C1 segment of cervical spinal cord (tissue), 14 donors: ENCODE measurements around the gene MDH1.
"Not testable (repeated sequence)": the region's sequence is repeated elsewhere in the genome, so short reads cannot be mapped to it uniquely, and the experiment has no call there.

Experiments used
- DNase-seq, 14 donors: peaks; one replicate each; lab custom pipeline; 2025; lab: John Stamatoyannopoulos, UW

The MDH1 gene

DNA sequence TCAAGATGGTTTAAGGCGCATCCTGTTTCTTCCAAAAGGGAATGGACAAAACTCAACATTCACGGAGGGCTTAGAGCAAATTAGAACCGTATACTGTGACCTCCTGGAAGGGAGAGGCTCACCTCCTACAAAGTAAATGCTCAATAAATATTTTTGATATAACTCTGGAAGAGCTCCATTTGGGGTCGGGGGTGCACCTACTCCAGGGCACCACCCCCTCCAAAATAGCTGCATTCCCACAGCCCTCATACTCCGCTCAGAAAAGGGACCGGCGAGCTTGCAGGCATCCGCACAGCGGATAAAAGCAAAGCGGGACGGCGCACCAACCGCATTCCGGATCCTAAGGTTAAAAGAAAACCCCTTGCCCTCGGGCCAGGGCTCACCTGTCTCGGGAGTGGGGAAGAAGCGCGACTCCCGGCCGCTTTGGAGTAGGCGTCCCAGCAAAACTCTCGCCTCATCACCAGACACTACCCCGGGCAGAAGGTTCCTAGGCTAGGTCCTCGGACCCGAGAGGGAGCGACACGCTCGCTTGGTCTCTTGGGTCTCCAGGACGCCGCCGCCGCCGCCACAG, 864 bp upstream of the MDH1 start:
- DNase-seq, result no peak

- peak in 1 of 14 donors; percentile 32 for DNase-seq
These were observed 590 bp downstream of the MDH1 start for GRCh38 chr2:63589148-63589958.

DNA sequence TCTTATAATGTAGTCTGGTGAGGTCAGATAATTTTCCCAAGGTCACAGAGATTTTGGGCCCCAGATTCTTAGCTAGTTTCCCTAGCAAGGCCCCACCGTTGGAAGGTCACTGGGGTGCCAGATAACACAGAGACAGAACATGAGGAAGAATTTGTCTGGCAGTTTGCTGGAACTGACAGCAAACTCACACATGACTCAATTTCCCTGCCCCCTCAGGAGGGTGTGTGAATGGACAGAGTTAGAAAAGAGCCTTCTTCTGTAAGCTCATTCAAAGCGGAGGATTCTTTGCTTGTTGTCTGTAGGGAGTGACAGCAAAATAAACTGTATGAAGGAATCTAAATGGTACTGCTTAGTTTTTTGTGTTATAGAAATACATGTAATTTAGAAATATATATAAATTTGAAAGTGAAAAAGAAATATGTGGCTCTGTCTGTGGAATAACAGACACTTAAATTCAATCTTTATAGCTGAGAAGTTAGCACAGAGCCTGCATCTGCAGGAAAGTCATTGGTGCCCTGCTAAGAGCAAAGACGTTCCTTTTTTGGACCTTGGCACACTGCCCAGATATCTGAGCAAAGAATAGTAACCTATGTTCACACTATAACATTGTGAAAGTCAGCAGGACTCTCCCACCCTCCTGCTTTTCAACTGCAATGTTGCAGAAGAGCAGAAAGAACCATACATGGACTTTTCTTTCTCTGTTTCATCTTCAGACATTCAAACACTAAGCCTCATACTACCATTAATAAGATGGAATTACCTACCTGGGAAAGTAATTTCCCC, 2.1 kb downstream of the MDH1 start:
- no peak for DNase-seq

- DNase-seq, result no peak
These were observed 2.9 kb downstream of the MDH1 start for GRCh38 chr2:63591566-63592175.

- no peak for DNase-seq
These were observed 5.9 kb downstream of the MDH1 start for GRCh38 chr2:63594660-63595059.

GRCh38 chr2:63596401-63596883, 7.7 kb downstream of the MDH1 start:
- no peak for DNase-seq

DNA sequence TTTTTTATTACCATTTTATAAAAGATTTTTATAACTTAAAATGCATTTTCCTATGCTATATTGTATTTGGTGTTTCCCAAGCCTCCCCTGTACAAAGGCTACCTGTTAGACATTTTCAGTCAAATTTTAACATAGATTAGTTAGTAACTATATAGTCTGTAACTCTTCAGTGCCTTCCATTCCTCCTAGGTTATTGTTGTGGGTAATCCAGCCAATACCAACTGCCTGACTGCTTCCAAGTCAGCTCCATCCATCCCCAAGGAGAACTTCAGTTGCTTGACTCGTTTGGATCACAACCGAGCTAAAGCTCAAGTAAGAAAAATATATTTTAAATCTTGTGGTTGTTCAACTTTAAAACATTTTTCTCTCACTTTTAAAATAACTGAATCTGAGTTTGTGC, 10.2 kb downstream of the MDH1 start:
- no peak for DNase-seq

GRCh38 chr2:63600881-63601460, 12.2 kb downstream of the MDH1 start:
- DNase-seq, result no peak

GRCh38 chr2:63604666-63605065, 15.9 kb downstream of the MDH1 start:
- no peak for DNase-seq

DNA sequence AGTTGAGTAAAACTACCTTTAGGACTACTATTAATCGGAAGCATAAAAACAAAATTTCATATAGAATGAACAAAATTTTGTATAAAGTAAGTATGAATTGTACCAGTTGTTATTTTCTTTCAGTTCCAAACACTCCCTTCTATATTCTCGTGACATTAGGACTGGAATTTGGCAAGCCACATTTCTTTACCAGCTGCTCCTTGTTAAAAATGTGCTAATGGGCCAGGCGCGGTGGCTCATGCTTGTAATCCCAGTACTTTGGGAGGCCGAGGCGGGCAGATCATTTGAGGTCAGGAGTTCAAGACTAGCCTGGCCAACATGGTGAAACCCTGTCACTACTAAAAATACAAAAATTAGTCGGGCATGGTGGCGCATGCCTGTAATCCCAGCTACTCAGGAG, 20.1 kb downstream of the MDH1 start:
- DNase-seq, result not testable (repeated sequence)

GRCh38 chr2:63610525-63610924, 21.8 kb downstream of the MDH1 start:
- no peak for DNase-seq

DNA sequence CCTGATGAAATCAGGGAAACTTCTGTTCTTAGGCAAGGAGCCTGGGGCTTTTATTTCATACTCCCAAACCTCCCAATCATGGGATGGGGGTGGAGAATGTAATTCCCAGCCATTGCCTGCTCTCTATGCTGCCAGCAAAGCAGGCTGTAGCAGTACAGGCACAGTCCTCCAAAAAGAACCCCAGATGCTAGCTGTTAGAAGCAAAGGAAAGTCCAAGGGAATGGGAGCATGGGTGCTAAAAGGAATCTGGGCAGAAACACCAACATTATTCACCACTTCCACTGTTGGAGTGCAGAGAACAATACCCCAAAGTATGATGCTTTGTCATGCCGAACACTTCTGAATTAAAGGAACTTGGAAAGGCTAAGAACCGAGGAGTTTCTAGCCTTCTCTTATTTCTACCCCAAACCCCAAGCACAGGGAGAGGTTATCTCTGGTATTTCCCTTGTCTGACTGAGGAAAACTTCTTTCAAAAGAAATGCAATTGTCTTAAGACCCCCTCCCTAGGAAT, 24.7 kb downstream of the MDH1 start:
- DNase-seq, result no peak

DNA sequence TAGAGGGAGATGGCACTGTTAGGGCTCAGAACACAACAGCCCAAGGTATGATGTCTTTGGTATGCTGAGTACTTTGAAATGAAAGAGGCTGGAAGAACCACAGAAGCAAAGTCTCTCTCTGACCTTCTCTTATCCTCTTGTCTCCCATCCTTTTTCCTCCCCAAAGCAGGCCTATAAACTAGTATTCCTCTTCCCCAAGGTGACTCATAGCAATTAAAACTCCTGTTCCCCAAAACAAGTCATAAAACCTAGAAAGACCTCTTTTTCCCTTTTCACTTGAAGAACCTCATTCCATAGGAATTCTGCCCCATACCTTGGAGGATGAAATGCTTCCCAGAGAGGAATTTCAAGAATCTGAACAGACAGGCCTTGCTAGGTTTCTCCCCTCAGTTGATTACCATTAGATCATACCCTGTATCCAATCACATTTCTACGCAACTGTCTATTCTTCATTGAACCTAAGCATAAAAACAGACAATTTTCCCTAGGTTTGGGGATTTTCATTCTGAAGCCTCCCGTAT, 25.7 kb downstream of the MDH1 start:
- DNase-seq, result no peak

GRCh38 chr2:63614983-63615945, 26.5 kb downstream of the MDH1 start:
- no peak for DNase-seq

DNA sequence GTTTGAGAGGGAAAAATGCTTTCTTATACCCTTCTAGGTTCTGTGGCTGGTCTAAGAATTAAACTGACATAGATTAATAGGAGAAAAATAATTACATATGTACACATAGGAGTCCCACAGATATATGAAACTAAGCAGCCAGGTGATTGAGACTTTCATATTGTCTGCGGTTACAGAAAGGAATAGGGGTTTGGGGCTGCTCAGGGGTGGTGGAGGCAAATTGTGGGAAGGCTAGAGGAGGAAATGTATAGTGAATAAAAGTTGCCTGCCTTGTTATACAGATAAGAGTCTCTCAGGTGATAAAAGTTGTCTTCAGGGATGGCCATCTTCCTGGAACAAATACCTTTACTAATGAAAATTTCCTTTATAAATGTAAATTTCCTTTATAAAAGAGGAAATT, 28.6 kb downstream of the MDH1 start:
- no peak for DNase-seq

- no peak for DNase-seq
These were observed 30.6 kb downstream of the MDH1 start for GRCh38 chr2:63619328-63619727.

- DNase-seq, result no peak
These were observed 34.0 kb downstream of the MDH1 start for GRCh38 chr2:63622751-63623150.

DNA sequence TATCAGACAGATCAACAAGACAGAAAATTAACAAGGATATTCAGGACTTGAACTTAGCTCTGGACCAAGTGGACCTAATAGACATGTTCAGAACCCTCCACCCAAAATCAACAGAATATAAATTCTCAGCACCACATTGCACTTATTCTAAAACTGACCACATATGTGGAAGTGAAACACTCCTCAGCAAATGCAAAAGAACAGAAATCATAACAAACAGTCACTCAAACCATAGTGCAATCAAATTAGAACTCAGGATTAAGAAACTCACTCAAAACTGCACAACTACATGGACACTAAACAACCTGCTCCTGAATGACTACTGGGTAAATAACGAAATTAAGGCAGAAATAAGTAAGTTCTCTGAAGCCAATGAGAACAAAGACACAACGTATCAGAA, 35.0 kb downstream of the MDH1 start:
- DNase-seq, result not testable (repeated sequence)

GRCh38 chr2:63627866-63628265, 39.1 kb downstream of the MDH1 start:
- DNase-seq, result no peak

DNA sequence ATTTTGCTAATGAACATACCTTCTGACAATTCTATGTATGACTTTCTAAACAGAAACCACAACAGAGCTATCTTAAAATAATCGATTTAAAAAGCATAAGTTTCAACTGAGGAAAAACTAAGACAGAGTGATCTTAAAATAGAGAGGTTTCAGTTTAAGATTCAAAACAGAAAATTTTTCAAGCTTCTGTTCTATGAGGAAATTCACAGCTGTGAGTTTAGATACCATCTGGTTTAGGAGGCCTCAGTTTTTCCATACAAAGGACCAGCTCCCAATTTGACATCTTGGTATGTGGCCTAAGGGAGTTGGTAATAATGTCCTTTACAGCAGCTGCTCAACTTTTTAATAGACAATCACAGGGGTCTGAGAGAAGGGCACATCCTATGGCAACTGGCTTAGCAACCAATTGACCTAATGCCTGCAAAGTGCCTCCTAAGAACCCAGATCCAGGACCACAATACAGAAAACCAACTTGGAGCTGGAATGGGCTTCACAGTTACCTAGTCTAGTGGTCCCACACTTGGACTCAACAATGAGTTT, 39.7 kb downstream of the MDH1 start:
- no peak for DNase-seq
